ENCODE measurements around the gene FIP1L1.
"Not testable (repeated sequence)": the region's sequence is repeated elsewhere in the genome, so short reads cannot be mapped to it uniquely, and the experiment has no call there.

Gene FIP1L1

GRCh38 chr4:53377319-53378170 lies at the start of gene FIP1L1:
TSS of gene FIP1L1 (plus strand) at chr4:53377641. CDS start at chr4:53377839, 198 bp downstream.
- FAIRE-seq, result peak; percentile 30

- not testable (repeated sequence) for FAIRE-seq
These were observed 42.5 kb upstream of the FIP1L1 start for GRCh38 chr4:53334916-53335315.

- FAIRE-seq, result not testable (repeated sequence)
These were observed 37.3 kb upstream of the FIP1L1 start for GRCh38 chr4:53340145-53340544.

GRCh38 chr4:53346392-53346791 lies 31.0 kb upstream of the FIP1L1 start:
- not testable (repeated sequence) for FAIRE-seq

GRCh38 chr4:53346920-53347852 lies 30.3 kb upstream of the FIP1L1 start:
- FAIRE-seq, result no peak

- FAIRE-seq, result no peak
These were observed 29.4 kb upstream of the FIP1L1 start for GRCh38 chr4:53348046-53348445.

GRCh38 chr4:53349091-53349491 lies 28.4 kb upstream of the FIP1L1 start:
- FAIRE-seq, result no peak

- FAIRE-seq, result no peak
These were observed 23.3 kb upstream of the FIP1L1 start for GRCh38 chr4:53354012-53354722.

- FAIRE-seq, result no peak
These were observed 21.4 kb upstream of the FIP1L1 start for GRCh38 chr4:53355930-53356521.

- FAIRE-seq, result no peak
These were observed 16.0 kb upstream of the FIP1L1 start for GRCh38 chr4:53361451-53361850.

GRCh38 chr4:53362093-53362492 lies 15.3 kb upstream of the FIP1L1 start:
- FAIRE-seq, result no peak

GRCh38 chr4:53364624-53365023 lies 12.8 kb upstream of the FIP1L1 start:
- no peak for FAIRE-seq

GRCh38 chr4:53365121-53365485 lies 12.3 kb upstream of the FIP1L1 start:
- FAIRE-seq, result no peak

- FAIRE-seq, result peak; percentile 91
These were observed 11.7 kb upstream of the FIP1L1 start, which contains the start of gene SCFD2 for GRCh38 chr4:53365486-53366300. TSS of gene SCFD2 (minus strand) at chr4:53366061.

- no peak for FAIRE-seq
These were observed 11.1 kb upstream of the FIP1L1 start for GRCh38 chr4:53366301-53366716.

- FAIRE-seq, result no peak
These were observed 9.7 kb upstream of the FIP1L1 start for GRCh38 chr4:53367721-53368120.

GRCh38 chr4:53371049-53371448 lies 6.4 kb upstream of the FIP1L1 start:
- no peak for FAIRE-seq

- FAIRE-seq, result no peak
These were observed 5.5 kb upstream of the FIP1L1 start for GRCh38 chr4:53371843-53372521.

- no peak for FAIRE-seq
These were observed 2.6 kb upstream of the FIP1L1 start for GRCh38 chr4:53374777-53375258.

GRCh38 chr4:53376900-53377299 lies 541 bp upstream of the FIP1L1 start:
- FAIRE-seq, result no peak

GRCh38 chr4:53378171-53378482 lies 686 bp downstream of the FIP1L1 start:
- no peak for FAIRE-seq
